ENCODE data around the gene MAML1. TPM values are rescaled to one million over a fixed set of nuclear protein-coding genes. Genes with fewer than 3 reads are reported as not detected.

Gene MAML1
- total RNA-seq, 1 experiment from 2014 or later, result 42.2 TPM

GRCh38 chr5:179795863-179796833 lies 63.5 kb downstream of the MAML1 start (continued):
- TF ChIP-seq ARID4B (CRISPR knock-in tag; IDR thresholded peaks at IDR 0.05; ENCODE audit: borderline replicate concordance) (peak; percentile 71; the same call in 1 of the 2 replicates), TEAD1 (CRISPR knock-in tag; IDR thresholded peaks at IDR 0.05) (peak; percentile 65; the same call in 1 of the 2 replicates), ZNF416 (CRISPR knock-in tag; IDR thresholded peaks at IDR 0.05) (peak; percentile 63; the same call in 1 of the 2 replicates), GTF2I (CRISPR knock-in tag; conservative IDR thresholded peaks at IDR 0.05) (no peak), ZNF671 (CRISPR knock-in tag; IDR thresholded peaks at IDR 0.05) (no peak), ZMAT4 (CRISPR knock-in tag; IDR thresholded peaks at IDR 0.05) (peak; percentile 63; the same call in 1 of the 2 replicates), ZNF396 (CRISPR knock-in tag; IDR thresholded peaks at IDR 0.05; ENCODE audit: borderline replicate concordance) (no peak), ZNF121 (CRISPR knock-in tag; IDR thresholded peaks at IDR 0.05) (no peak), FOXP1 (CRISPR knock-in tag; IDR thresholded peaks at IDR 0.05; ENCODE audit: borderline replicate concordance) (no peak), HMGXB4 (CRISPR knock-in tag; IDR thresholded peaks at IDR 0.05) (peak; percentile 98), HMGA2 (CRISPR knock-in tag; IDR thresholded peaks at IDR 0.05) (no peak), ZNF317 (CRISPR knock-in tag; IDR thresholded peaks at IDR 0.05; ENCODE audit: borderline replicate concordance, low read depth) (0 out of 2 replicates have a peak, but pooled peaks have one; percentile 19), OVOL2 (CRISPR knock-in tag; IDR thresholded peaks at IDR 0.05; ENCODE audit: borderline replicate concordance) (no peak)
- TF ChIP-seq, protein P1, sequence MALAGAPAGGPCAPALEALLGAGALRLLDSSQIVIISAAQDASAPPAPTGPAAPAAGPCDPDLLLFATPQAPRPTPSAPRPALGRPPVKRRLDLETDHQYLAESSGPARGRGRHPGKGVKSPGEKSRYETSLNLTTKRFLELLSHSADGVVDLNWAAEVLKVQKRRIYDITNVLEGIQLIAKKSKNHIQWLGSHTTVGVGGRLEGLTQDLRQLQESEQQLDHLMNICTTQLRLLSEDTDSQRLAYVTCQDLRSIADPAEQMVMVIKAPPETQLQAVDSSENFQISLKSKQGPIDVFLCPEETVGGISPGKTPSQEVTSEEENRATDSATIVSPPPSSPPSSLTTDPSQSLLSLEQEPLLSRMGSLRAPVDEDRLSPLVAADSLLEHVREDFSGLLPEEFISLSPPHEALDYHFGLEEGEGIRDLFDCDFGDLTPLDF (CRISPR knock-in tag; IDR thresholded peaks at IDR 0.05), result 0 out of 2 replicates have a peak, but pooled peaks have one; percentile 38
- TF ChIP-seq, protein P2, sequence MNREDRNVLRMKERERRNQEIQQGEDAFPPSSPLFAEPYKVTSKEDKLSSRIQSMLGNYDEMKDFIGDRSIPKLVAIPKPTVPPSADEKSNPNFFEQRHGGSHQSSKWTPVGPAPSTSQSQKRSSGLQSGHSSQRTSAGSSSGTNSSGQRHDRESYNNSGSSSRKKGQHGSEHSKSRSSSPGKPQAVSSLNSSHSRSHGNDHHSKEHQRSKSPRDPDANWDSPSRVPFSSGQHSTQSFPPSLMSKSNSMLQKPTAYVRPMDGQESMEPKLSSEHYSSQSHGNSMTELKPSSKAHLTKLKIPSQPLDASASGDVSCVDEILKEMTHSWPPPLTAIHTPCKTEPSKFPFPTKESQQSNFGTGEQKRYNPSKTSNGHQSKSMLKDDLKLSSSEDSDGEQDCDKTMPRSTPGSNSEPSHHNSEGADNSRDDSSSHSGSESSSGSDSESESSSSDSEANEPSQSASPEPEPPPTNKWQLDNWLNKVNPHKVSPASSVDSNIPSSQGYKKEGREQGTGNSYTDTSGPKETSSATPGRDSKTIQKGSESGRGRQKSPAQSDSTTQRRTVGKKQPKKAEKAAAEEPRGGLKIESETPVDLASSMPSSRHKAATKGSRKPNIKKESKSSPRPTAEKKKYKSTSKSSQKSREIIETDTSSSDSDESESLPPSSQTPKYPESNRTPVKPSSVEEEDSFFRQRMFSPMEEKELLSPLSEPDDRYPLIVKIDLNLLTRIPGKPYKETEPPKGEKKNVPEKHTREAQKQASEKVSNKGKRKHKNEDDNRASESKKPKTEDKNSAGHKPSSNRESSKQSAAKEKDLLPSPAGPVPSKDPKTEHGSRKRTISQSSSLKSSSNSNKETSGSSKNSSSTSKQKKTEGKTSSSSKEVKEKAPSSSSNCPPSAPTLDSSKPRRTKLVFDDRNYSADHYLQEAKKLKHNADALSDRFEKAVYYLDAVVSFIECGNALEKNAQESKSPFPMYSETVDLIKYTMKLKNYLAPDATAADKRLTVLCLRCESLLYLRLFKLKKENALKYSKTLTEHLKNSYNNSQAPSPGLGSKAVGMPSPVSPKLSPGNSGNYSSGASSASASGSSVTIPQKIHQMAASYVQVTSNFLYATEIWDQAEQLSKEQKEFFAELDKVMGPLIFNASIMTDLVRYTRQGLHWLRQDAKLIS (CRISPR knock-in tag; IDR thresholded peaks at IDR 0.05; ENCODE audit: borderline replicate concordance), result no peak
- TF ChIP-seq, protein P3, sequence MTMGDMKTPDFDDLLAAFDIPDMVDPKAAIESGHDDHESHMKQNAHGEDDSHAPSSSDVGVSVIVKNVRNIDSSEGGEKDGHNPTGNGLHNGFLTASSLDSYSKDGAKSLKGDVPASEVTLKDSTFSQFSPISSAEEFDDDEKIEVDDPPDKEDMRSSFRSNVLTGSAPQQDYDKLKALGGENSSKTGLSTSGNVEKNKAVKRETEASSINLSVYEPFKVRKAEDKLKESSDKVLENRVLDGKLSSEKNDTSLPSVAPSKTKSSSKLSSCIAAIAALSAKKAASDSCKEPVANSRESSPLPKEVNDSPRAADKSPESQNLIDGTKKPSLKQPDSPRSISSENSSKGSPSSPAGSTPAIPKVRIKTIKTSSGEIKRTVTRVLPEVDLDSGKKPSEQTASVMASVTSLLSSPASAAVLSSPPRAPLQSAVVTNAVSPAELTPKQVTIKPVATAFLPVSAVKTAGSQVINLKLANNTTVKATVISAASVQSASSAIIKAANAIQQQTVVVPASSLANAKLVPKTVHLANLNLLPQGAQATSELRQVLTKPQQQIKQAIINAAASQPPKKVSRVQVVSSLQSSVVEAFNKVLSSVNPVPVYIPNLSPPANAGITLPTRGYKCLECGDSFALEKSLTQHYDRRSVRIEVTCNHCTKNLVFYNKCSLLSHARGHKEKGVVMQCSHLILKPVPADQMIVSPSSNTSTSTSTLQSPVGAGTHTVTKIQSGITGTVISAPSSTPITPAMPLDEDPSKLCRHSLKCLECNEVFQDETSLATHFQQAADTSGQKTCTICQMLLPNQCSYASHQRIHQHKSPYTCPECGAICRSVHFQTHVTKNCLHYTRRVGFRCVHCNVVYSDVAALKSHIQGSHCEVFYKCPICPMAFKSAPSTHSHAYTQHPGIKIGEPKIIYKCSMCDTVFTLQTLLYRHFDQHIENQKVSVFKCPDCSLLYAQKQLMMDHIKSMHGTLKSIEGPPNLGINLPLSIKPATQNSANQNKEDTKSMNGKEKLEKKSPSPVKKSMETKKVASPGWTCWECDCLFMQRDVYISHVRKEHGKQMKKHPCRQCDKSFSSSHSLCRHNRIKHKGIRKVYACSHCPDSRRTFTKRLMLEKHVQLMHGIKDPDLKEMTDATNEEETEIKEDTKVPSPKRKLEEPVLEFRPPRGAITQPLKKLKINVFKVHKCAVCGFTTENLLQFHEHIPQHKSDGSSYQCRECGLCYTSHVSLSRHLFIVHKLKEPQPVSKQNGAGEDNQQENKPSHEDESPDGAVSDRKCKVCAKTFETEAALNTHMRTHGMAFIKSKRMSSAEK (CRISPR knock-in tag; IDR thresholded peaks at IDR 0.05; ENCODE audit: borderline replicate concordance), result no peak
- TF ChIP-seq, protein P4, sequence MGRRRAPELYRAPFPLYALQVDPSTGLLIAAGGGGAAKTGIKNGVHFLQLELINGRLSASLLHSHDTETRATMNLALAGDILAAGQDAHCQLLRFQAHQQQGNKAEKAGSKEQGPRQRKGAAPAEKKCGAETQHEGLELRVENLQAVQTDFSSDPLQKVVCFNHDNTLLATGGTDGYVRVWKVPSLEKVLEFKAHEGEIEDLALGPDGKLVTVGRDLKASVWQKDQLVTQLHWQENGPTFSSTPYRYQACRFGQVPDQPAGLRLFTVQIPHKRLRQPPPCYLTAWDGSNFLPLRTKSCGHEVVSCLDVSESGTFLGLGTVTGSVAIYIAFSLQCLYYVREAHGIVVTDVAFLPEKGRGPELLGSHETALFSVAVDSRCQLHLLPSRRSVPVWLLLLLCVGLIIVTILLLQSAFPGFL (CRISPR knock-in tag; IDR thresholded peaks at IDR 0.05; ENCODE audit: borderline replicate concordance), result no peak
- TF ChIP-seq, protein P5, sequence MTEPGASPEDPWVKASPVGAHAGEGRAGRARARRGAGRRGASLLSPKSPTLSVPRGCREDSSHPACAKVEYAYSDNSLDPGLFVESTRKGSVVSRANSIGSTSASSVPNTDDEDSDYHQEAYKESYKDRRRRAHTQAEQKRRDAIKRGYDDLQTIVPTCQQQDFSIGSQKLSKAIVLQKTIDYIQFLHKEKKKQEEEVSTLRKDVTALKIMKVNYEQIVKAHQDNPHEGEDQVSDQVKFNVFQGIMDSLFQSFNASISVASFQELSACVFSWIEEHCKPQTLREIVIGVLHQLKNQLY (CRISPR knock-in tag; IDR thresholded peaks at IDR 0.05), result no peak

All from WTC11 (cell line).